GM21717 (cell line): ENCODE measurements around the gene CCDC66.

Source experiments
- ATAC-seq: cut with Tn5 transposase; IDR thresholded peaks from one replicate; pipeline ENCODE4 v1.9.1; 2021; ENCODE audit warnings: mild to moderate bottlenecking, moderate library complexity; ENCODE audit not compliant: unreplicated experiment

The CCDC66 gene

DNA sequence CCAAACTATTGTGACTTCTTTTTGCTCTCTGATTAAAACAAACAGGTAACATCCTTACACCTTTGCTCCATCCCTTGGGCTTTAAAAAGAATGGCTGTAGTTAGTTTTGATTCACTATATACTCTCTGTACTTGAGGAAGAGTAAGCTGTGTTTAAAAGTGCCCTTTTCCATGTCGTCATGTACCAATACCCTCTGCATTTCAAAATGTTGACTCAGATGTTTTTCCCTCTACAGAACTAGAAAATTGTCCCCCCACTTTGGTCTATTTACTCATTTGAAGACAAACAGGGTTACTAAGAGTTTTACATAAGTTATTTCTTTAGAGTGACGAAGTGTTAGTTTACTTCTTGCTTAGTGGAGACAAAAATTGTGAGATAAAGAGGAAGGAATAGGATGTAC, 63.4 kb downstream of the CCDC66 start:
- no peak for ATAC-seq

DNA sequence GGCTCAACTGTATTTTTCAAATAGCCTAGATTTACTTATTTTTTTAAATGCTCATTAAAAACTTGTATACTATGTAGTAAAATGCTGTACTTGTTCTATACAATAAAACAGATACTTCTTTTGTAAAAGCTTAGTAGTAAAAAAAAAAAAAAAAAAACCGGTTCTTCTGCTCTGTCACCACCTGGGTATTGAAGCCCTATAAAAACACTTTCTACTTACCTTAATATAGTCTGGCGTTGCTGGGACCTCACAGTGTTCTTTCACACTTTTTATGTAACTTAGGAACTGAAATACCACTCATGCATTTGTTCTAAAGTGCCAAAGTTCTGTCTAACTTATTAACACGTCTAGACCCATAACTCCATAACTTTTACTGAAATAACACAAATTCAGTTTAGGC, 64.7 kb downstream of the CCDC66 start:
- no peak for ATAC-seq

DNA sequence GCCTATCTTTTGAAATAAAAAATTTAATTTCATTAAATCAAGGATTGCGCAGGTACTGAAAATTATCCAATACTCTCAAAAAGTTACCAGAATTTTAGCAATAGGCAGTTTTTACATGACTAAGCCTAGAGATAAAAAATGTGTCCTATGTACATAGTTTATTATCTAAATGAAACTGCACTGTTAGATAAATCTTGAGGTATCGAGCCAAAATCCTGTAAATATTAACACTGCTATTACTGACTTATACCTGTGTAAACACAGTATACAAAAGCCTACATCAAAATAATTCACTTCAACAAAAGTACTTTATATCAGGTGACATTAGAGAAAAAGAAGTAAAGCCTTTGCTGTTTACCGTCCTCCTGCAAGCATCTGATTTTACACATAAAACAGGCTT, 65.4 kb downstream of the CCDC66 start:
- no peak for ATAC-seq

DNA sequence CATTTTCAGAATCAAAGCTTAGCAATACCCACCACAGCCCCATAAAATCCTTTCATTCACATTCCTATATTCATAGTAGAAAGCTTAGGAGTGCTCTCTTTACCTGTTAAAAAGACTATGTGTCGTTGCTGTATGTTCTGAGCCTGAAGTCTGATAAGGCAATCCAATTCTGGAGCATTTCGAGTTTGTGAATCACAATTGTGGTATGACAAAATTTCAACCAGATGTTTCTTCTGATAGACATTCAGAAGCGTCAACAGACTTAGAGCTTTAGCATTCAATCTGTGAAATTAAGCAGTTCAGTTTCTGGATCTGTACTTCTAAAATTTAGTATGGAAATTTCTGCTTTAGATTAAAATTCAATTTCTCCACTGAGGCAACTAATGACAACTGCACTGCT, 67.8 kb downstream of the CCDC66 start:
- ATAC-seq = no peak

DNA sequence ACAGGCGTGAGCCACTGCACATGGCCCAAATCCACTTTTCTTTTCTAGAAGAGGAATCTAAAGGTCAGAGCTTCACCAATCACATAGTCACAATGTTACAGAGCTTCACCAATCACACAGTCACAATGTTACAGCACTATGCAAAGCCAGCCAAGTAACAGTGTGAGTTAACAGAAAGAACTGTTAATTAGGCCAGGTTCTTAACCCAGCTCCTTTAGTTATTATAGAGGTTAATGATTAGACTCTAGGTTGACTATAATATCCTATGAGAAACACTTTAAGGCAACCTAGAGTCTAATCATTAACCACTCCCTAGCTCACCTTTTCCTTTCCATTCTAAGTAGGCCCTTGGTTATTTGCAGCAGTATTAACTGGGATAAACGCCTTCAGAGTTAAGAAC, 72.1 kb downstream of the CCDC66 start:
- ATAC-seq = no peak

DNA sequence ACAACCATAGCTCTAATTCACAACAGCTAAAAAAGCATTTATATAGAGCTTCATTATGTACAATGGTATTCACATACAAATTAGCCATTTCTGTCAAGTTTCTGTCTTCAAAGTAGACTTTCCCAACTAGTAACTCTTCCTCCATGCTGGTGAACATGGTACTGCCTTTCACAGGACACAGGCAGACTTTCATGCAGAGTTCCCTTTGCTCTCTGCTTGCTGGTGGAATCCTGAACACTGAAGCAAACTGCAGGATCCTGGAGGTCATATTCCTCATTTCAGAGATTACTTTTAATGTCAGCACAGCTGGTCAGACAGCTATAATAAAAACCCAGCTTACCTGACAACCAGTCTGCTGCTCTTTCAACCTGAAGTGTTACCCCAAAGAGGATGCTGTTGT, 72.5 kb downstream of the CCDC66 start:
- ATAC-seq = no peak

DNA sequence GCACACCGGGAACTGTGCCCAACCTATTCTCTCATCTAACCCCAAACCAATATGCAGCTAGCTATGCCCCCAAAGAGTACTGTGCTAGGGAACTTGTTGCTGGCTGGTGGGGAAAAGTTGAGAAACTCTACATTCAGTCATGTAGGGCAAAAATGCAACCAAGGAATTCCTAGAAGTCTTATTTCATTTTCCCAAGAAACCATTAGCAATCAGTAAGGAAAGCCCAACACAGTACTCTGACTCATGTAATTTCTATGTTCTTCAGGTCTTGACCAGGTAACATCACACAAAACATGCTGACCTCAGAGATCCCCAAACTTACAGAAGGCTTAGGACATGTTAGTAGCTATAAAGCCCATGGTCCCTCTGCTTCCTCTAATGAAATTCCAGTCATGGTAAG, 74.0 kb downstream of the CCDC66 start:
- ATAC-seq = no peak

DNA sequence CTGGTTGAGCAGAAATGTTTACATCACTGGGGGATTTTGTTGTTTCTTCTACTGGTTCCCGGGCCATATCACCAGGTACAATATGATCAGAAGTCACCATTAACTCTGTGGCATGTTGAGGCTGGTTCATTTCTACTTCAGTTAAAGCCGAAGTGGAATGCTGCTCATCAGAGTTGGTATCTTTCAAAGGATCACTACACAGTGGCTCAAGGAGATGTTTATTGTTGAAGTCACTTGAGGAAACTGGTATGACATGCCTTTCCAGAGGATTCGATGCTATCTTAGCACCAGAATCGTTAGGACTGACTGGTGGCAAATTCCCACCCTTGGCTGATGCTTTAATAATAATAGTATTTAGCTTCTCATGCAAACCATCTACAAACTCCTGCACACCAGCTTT, 76.2 kb downstream of the CCDC66 start:
- no peak for ATAC-seq

DNA sequence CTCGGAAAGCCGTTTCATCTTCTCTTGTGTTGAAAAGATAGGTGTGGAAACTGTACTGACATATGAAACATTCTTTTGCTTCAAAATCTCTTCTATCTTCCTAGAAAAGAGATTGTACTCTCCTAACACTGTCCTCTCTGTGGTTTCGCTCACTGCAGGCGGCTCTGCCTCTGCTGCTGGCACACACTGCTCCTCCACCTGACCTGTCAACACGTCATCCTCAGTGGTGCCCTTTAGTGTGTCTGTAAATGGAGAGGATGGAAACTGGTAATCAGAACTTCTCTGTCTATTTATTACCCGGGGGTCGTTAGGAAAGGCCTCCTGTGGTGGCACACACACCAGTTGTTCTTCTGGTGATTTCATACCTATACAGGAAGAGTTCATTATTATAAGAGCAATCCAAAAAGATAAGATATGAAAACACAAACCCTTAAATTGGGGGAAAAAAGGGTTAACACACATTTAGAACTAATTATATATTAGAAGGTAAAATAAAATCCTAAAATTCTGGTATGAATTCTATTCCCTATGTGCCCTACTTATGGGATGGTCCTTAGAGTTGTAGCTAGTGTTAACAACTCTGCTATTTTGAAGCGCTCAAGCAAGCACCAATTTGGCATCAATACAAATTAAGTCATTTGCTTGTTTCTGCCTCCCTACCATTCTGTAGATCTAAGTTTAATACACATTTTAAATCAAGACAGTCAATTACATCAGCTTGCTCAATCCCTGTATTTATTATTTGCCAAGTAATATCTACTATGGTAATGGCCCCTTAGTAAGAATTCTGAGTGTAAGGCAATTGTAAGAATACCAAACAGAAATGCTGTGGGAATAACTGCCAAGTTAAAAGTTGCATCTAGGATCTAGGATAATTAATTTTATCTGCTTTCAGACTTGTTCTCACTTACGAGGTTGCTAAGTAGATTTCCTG, 76.9 kb downstream of the CCDC66 start:
- no peak for ATAC-seq

DNA sequence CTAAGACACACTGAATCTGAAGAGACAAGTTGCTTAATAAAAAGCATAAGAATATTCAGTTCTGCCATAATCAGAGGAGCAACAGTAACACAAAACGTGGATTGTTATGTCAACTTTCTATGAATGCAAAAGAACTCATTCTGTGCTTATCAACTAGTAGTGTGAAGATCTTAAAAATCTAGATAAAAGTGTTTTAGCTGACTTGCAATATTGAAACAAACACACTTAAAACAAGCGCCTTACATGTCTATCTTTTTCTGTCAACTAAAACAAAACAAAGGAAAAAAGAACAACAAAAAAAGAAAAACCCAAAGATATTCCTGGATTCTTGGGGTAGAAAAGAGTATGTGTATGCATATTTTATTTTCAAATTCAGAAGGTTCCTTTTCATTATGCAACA, 88.4 kb downstream of the CCDC66 start:
- no peak for ATAC-seq

DNA sequence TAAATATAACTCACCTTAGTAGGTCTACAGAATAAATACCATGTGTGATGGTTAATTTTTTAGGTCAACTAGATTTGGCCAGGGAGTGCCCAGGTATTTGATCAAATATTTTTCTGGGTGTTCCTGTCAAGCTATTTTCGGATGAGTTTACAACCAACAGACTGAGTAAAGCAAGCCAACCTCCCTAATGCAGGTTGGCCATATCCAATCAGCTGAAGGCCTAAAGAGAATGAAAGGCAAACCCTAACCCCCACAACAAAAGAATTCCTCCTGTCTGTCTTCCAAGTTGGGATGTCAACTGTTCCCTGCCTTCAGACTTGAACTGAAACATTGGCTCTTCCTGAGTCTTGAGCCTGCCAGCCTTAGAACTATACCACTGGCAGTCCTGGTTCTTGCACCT, 97.5 kb downstream of the CCDC66 start:
- ATAC-seq = no peak

DNA sequence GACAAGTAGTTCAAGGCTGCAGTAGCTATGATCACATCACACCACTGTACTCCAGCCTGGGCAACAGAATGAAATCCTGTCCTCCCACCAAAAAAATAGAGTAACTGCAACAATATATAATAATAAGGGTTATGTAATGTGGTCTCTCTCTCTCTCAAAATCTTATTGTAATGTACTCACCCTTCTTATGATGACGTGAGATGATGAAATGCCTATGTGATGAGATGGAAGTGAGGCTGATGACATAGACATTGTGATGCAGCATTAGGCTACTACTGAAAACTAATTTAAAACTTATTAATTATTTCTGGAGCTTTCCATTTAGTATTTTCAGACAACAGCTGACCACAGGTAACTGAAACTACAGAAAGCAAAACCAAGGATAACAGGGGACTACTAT, 98.7 kb downstream of the CCDC66 start:
- no peak for ATAC-seq

DNA sequence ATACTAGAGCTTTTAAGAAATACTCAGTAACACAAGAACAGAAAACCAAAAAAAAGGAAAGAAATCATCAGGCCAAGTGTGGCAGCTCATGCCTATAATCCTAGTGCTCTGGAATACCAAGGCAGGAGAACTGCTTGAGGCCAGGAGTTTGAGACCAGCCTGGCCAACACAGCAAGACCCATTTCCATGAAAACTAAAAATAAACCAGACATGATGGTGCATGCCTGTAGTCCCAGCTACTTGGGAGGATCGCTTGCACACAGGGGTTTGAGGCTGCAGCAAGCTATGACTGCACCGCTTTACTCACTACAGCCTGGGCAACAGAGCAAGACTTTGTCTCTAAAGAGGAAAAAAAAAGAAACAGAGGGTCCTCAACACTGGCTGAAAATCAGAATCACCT, 107.8 kb downstream of the CCDC66 start:
- ATAC-seq = no peak

DNA sequence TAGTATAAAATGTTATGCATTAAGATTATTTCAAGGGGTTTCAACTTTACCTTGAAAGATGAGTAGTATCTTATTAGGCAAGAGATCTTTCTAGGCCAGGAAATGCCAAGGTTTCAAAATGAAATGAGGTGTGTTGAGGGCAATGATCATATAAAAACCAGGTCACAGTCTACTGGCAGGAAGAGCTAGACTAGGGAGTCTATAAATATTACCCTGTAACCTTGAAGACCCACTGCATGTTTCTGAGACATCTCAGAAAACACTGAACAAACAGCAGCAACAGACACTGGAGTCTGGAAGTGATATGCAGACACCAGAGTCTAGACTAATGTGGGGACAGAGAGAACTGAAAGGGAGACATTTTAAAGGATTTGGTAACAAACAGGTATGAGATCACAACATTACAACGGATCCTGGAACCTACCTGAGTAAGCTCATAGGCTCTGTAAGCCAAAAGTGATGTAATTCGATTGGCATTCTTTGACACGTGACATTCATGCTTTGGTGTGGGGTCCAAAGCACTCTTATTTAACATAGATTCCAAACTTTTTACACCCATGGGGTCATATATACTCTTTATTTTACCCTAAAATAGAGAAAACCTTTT, 111.1 kb downstream of the CCDC66 start:
- ATAC-seq = no peak
